Endothelial cell of umbilical vein (primary cell): ENCODE data around the gene INTU. TPM values are rescaled to one million over a fixed set of nuclear protein-coding genes. Genes with fewer than 3 reads are reported as not detected.
A peak's percentile ranks its signal among the peaks of the same experiment; 100 is the strongest.

Experiments
- BruUV-seq: library from RNA; stranded (reverse); fragments of 400-500 nt; replicated peaks from 2 replicates; lab custom pipeline; 2021; lab: Mats Ljungman, UMichigan
- CTCF ChIA-PET: fragments of 300-600, 350-600 bp; sonication (Branson Sonifier 250); formaldehyde crosslinking; loops from one replicate; lab custom pipeline; 2021; ENCODE audit warnings: antibody characterized with exemption, inconsistent platforms; lab: Charles Lee
- POLR2A ChIA-PET: fragments of 300-600, 350-600 bp; sonication (Branson Sonifier 250); formaldehyde crosslinking; loops from one replicate; lab custom pipeline; 2021; ENCODE audit warnings: antibody characterized with exemption, inconsistent platforms; lab: Charles Lee
- DNase-seq: peaks from one replicate; pipeline ENCODE4 v3.0.0-alpha.2; 2011; ENCODE audit warnings: low read depth, low spot score
- FAIRE-seq: peaks from 2 replicates; lab custom pipeline; 2011; peaks lifted over from hg19 to GRCh38; lab: Jason Lieb, UNC
- H2AFZ ChIP-seq: 2 replicates; pipeline ENCODE4 v1.6.0; 2012; ENCODE audit warnings: low read depth, low read length, control low read depth, inconsistent platforms
- H3K27ac ChIP-seq: 2 replicates; pipeline ENCODE4 v1.5.1; 2011; ENCODE audit warnings: low read depth, mild to moderate bottlenecking, control low read depth, low read length, moderate library complexity; ENCODE audit not compliant: insufficient read depth
- H3K27me3 ChIP-seq, 2 experiments: 2 replicates each; pipeline versions ENCODE4 v1.6.0 to v1.6.1; 2011; ENCODE audit warnings: low read length in 2 of 2, mixed read lengths in 1 of 2; ENCODE audit not compliant: control insufficient read depth in 2 of 2, insufficient read depth in 2 of 2
- H3K36me3 ChIP-seq, 2 experiments: 2 replicates in 1 of 2; 3 replicates in 1 of 2; pipeline ENCODE4 v1.5.1; 2011; ENCODE audit warnings: low read length in 2 of 2, mild to moderate bottlenecking in 1 of 2, moderate library complexity in 1 of 2; ENCODE audit not compliant: control insufficient read depth in 2 of 2, insufficient read depth in 2 of 2; ENCODE audit errors: extremely low read depth in 1 of 2
- H3K4me1 ChIP-seq: 3 replicates; pipeline ENCODE4 v1.5.1; 2011; ENCODE audit warnings: mild to moderate bottlenecking, low read length; ENCODE audit not compliant: control insufficient read depth, insufficient read depth; ENCODE audit errors: extremely low read depth
- H3K4me2 ChIP-seq: 2 replicates; pipeline ENCODE4 v1.6.1; 2011; ENCODE audit warnings: low read length, control low read depth, mixed read lengths; ENCODE audit not compliant: insufficient read depth
- H3K4me3 ChIP-seq, 3 experiments: fragments of 200-600 bp in 1 of 3; sonication (generic), shearing (Covaris generic) in 1 of 3; replicated peaks in 1 of 3; 2 replicates each; pipeline ENCODE4 v1.5.1; 2011 to 2016; ENCODE audit warnings: control low read depth in 3 of 3, low read length in 3 of 3, mild to moderate bottlenecking in 2 of 3, inconsistent platforms in 1 of 3, low read depth in 1 of 3, moderate library complexity in 1 of 3; ENCODE audit not compliant: insufficient read depth in 1 of 3
- H3K79me2 ChIP-seq: 2 replicates; pipeline ENCODE4 v1.6.0; 2012; ENCODE audit warnings: low read length, inconsistent platforms; ENCODE audit not compliant: control insufficient read depth, insufficient read depth
- H3K9ac ChIP-seq: replicated peaks from 2 replicates; pipeline ENCODE3; 2011; ENCODE audit warnings: low read length, control low read depth; ENCODE audit not compliant: insufficient read depth; ENCODE audit errors: extremely low read depth
- H3K9me1 ChIP-seq: replicated peaks from 3 replicates; pipeline ENCODE4 v1.6.0; 2011; ENCODE audit warnings: mild to moderate bottlenecking, low read length; ENCODE audit not compliant: control insufficient read depth, insufficient read depth; ENCODE audit errors: extremely low read depth
- H3K9me3 ChIP-seq: replicated peaks from 2 replicates; pipeline ENCODE4 v1.5.1; 2012; ENCODE audit warnings: low read length, inconsistent platforms; ENCODE audit not compliant: control insufficient read depth, insufficient read depth
- H4K20me1 ChIP-seq: replicated peaks from 2 replicates; pipeline ENCODE3; 2011; ENCODE audit warnings: mild to moderate bottlenecking, low read length; ENCODE audit not compliant: control insufficient read depth, insufficient read depth; ENCODE audit errors: extremely low read depth
- CTCF ChIP-seq, 2 donors: IDR thresholded peaks; 1 replicate in 1 of 2; 2 replicates in 1 of 2; pipeline ENCODE4 v1.5.1; 2011; ENCODE audit warnings: low read length in 2 of 2, mild to moderate bottlenecking in 2 of 2, moderate library complexity in 2 of 2, control low read depth in 1 of 2, inconsistent platforms in 1 of 2, low read depth in 1 of 2; ENCODE audit not compliant: insufficient read depth in 1 of 2; ENCODE audit errors: extremely low read depth in 1 of 2
- EZH2 ChIP-seq: IDR thresholded peaks from 2 replicates; pipeline ENCODE4 v1.6.1; 2012; ENCODE audit warnings: borderline replicate concordance, low read depth, mild to moderate bottlenecking, moderate library complexity, low read length, inconsistent platforms; ENCODE audit not compliant: severe bottlenecking
- FOS ChIP-seq: IDR thresholded peaks from 2 replicates; pipeline ENCODE4 v1.6.1; 2011; ENCODE audit warnings: mild to moderate bottlenecking, low read length, moderate library complexity, borderline replicate concordance; ENCODE audit not compliant: insufficient read depth
- GATA2 ChIP-seq: IDR thresholded peaks from 2 replicates; pipeline ENCODE4 v1.7.0; 2011; ENCODE audit warnings: low read depth, mild to moderate bottlenecking, moderate library complexity, mixed read lengths, low read length; ENCODE audit not compliant: insufficient read length, insufficient read depth
- JUN ChIP-seq: IDR thresholded peaks from 2 replicates; pipeline ENCODE4 v1.6.1; 2011; ENCODE audit warnings: borderline replicate concordance, low read depth; ENCODE audit not compliant: insufficient read length, insufficient read depth
- MAX ChIP-seq: IDR thresholded peaks from 2 replicates; pipeline ENCODE4 v1.6.1; 2011; ENCODE audit not compliant: insufficient read depth, insufficient read length
- MYC ChIP-seq: IDR thresholded peaks from one replicate; pipeline ENCODE4 v1.6.1; 2011; ENCODE audit warnings: mild to moderate bottlenecking, low read depth, low read length
- POLR2A ChIP-seq: IDR thresholded peaks from 2 replicates; pipeline ENCODE4 v1.6.1; 2012; ENCODE audit warnings: low read depth, mild to moderate bottlenecking, control low read depth, low read length
- POLR2AphosphoS5 ChIP-seq: IDR thresholded peaks from 2 replicates; pipeline ENCODE4 v1.6.1; 2012; ENCODE audit warnings: low read depth, mild to moderate bottlenecking, control low read depth, low read length, moderate library complexity; ENCODE audit not compliant: insufficient read depth
- dilution Hi-C: fragments of 300-500 bp; cut with MboI; formaldehyde crosslinking; loops from one replicate; pipeline ENCODE4 v1.15.0; 2019; ENCODE audit warnings: low sequenced_read_pairs; ENCODE audit not compliant: extremely low pct_ligation_motif_present
- intact Hi-C: fragments of 100-400 bp; cut with micrococcal nuclease; formaldehyde crosslinking; loops from one replicate; pipeline ENCODE4 v1.10.0; 2022
- polyA plus RNA-seq, 4 experiments: library from polyadenylated mRNA; depleted of rRNA in 3 of 4; stranded (reverse) in 3 of 4; unstranded in 1 of 4; fragments of >200 nt; gene quantifications; 2 replicates each; pipeline versions ENCODE4 v1.2.1 to v1.2.3, GENCODE V29; 2011 to 2012; ENCODE audit warnings: missing spikeins in 1 of 4
- total RNA-seq: library from RNA; stranded (reverse); gene quantifications from 2 replicates; pipeline ENCODE4 v1.2.3, GENCODE V29; 2021

Gene INTU
- total and polyA plus RNA-seq, 2 donors (not counting 3 experiments of a cell fraction or from before 2014, with no cell fraction given), result 1.4 to 5.4 TPM

- no peak overlapping the region for H3K27ac ChIP-seq
- peaks cover 22% of the 10 kb centered on the region for H3K4me1 ChIP-seq
- DNase-seq (peak; percentile 64), FAIRE-seq (no peak)
- no peak overlapping the region for H2AFZ ChIP-seq
- no peaks in the 10 kb centered on the region for H3K36me3 ChIP-seq
- TF ChIP-seq JUN (peak; percentile 69), MYC (no peak), FOS (peak; percentile 86)
- H3K4me2 ChIP-seq, result no peak overlapping the region
- H3K27me3 ChIP-seq, result peaks cover 0 to 3% of the 10 kb centered on the region in 2 experiments
- no peaks in the 10 kb centered on the region for H4K20me1 ChIP-seq
- H3K9me3 ChIP-seq, result no peaks in the 10 kb centered on the region
- no peaks in the 10 kb centered on the region for H3K9me1 ChIP-seq
- intact Hi-C loops (loop anchor here (5.0 kb wide), 1 partner anchor 251 kb away; the partner anchor contains the start of gene PLK4), dilution Hi-C loops (no loop called here)
- H3K79me2 ChIP-seq, result no peaks in the 10 kb centered on the region
- no peak overlapping the region for H3K4me3 ChIP-seq
- ChIA-PET CTCF (interaction anchor here (0.6 to 1.8 kb wide), 6 partner anchors 8 to 112 kb away, joined by 3 to 20 read pairs (median 4); no protein-coding TSS in a partner anchor), POLR2A (no interaction called here)
- no TSS peak for BruUV-seq
- H3K9ac ChIP-seq, result no peak overlapping the region
Measured at GRCh38 chr4:127631420-127631819, 1.3 kb upstream of the INTU start.

- BruUV-seq, result no TSS peak
- ChIA-PET CTCF (interaction anchor here (1.7 to 2.4 kb wide), 2 partner anchors 11 to 99 kb away, joined by 7 to 8 read pairs; no protein-coding TSS in a partner anchor), POLR2A (no interaction called here)
- TF ChIP-seq EZH2, result no peak
- TF ChIP-seq CTCF (IDR thresholded peaks at IDR 0.05; ENCODE audit: extremely low read depth in 1 of 2, insufficient read depth in 1 of 2, low read depth in 1 of 2, low read length in 2 of 2), result no peak
- TF ChIP-seq POLR2AphosphoS5, result no peak
- TF ChIP-seq FOS, result no peak
- TF ChIP-seq MAX, result no peak
- no peak for TF ChIP-seq POLR2A
- no peak for TF ChIP-seq MYC
- TF ChIP-seq JUN, result no peak
- no peak for TF ChIP-seq GATA2
- Histone ChIP-seq H3K9me1 (no peaks in the 10 kb centered on the region), H3K9ac (no peak overlapping the region), H3K4me3 (no peak overlapping the region), H3K27me3 (no peaks in the 10 kb centered on the region), H3K79me2 (no peaks in the 10 kb centered on the region), H3K27ac (no peak overlapping the region), H2AFZ (no peak overlapping the region), H4K20me1 (no peaks in the 10 kb centered on the region), H3K4me2 (no peak overlapping the region), H3K9me3 (no peaks in the 10 kb centered on the region), H3K36me3 (no peaks in the 10 kb centered on the region), H3K4me1 (peaks cover 22% of the 10 kb centered on the region)
- intact Hi-C loops (loop anchor here (5.0 kb wide), 1 partner anchor 248 kb away; the partner anchor contains the start of gene PLK4), dilution Hi-C loops (no loop called here)
- FAIRE-seq (no peak), DNase-seq (no peak)
Measured at GRCh38 chr4:127634181-127634580, 1.4 kb downstream of the INTU start.
